Measurements from ENCODE around the gene STRBP. TPM values are rescaled to one million over a fixed set of nuclear protein-coding genes. Genes with fewer than 3 reads are reported as not detected.

Gene STRBP
- total RNA-seq, 1 experiment from 2014 or later, result 40.3 TPM

DNA sequence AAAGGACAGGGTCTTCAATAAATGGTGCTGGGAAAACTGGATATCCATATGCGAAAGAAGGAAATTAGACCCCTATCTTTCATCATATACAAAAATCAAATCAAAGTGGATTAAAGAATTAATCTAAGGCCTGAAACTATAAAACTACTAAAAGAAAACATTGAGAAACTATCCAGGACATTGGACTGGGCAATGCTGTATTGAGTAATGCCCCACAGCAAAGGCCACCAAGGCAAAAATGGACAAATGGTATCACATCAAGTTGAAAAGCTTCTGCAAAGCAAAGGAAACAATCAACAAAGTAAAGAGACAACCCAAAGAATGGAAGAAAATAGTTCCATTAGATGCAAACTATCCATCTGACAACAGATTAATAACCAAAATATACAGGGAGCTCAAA, 72.3 kb downstream of the STRBP start:
- no peak overlapping the region for H3K27ac ChIP-seq (ENCODE audit: low read length)
- no peaks in the 10 kb centered on the region for H3K4me1 ChIP-seq (ENCODE audit: control insufficient read depth, insufficient read depth, low read length)
- no peak overlapping the region for H3K4me3 ChIP-seq (ENCODE audit: low read depth in 2 of 2, low read length in 2 of 2)
- CTCF ChIA-PET, result no interaction called here
- intact Hi-C loops (cut with micrococcal nuclease; ENCODE audit: unreplicated experiment), result no loop called here
- no peaks in the 10 kb centered on the region for H3K27me3 ChIP-seq (ENCODE audit: control insufficient read depth, insufficient read depth, low read length)
- DNase-seq (ENCODE audit: low read depth, low spot score) (no peak), ATAC-seq (no peak)
- TF ChIP-seq, protein P1, sequence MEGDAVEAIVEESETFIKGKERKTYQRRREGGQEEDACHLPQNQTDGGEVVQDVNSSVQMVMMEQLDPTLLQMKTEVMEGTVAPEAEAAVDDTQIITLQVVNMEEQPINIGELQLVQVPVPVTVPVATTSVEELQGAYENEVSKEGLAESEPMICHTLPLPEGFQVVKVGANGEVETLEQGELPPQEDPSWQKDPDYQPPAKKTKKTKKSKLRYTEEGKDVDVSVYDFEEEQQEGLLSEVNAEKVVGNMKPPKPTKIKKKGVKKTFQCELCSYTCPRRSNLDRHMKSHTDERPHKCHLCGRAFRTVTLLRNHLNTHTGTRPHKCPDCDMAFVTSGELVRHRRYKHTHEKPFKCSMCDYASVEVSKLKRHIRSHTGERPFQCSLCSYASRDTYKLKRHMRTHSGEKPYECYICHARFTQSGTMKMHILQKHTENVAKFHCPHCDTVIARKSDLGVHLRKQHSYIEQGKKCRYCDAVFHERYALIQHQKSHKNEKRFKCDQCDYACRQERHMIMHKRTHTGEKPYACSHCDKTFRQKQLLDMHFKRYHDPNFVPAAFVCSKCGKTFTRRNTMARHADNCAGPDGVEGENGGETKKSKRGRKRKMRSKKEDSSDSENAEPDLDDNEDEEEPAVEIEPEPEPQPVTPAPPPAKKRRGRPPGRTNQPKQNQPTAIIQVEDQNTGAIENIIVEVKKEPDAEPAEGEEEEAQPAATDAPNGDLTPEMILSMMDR (IDR thresholded peaks at IDR 0.05), result no peak
- TF ChIP-seq SIN3A (IDR thresholded peaks at IDR 0.05; ENCODE audit: borderline replicate concordance, insufficient read depth, low read depth, low read length) (no peak), TCF7L2 (IDR thresholded peaks at IDR 0.05; ENCODE audit: low read depth, low read length) (no peak)
- H3K9me3 ChIP-seq (ENCODE audit: control insufficient read depth, insufficient read depth, low read depth, low read length), result no peaks in the 10 kb centered on the region
- H3K36me3 ChIP-seq (ENCODE audit: control insufficient read depth, insufficient read depth, low read length), result no peaks in the 10 kb centered on the region
- POLR2A ChIA-PET, result no interaction called here
- no TSS peak for BruUV-seq (replicated peaks)
- in situ Hi-C loops (cut with HindIII; ENCODE audit: low pct_unique_long_range_greater_than_20kb, low sequenced_read_pairs), result no loop called here

DNA sequence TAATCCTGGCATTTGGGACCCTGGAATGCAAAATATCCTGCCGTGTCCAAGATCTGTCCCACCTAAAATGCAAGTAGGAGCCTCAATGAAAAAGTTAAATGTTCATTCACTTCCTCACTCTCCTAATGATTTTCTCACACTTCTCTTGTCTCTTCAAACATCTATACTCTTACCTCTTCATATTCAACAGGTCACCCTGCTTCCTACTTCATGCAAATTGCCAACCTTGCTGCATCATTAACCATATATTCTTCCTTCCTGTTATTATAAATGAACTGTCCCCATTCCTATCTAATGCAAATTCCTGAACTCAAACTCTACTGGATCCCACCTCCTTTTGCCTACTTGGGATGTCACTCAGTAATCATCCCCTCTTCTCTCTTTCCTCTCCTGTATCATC, 74.4 kb downstream of the STRBP start:
- ATAC-seq, result no peak
- BruUV-seq (replicated peaks), result no TSS peak
- no peak for TF ChIP-seq TCF7L2 (IDR thresholded peaks at IDR 0.05; ENCODE audit: low read depth, low read length)
- TF ChIP-seq SIN3A (IDR thresholded peaks at IDR 0.05; ENCODE audit: borderline replicate concordance, insufficient read depth, low read depth, low read length), result no peak
- TF ChIP-seq POLR2AphosphoS5 (IDR thresholded peaks at IDR 0.05; ENCODE audit: low read depth, low read length), result no peak
- TF ChIP-seq, protein P1 (IDR thresholded peaks at IDR 0.05), result no peak
- TF ChIP-seq, protein P2, sequence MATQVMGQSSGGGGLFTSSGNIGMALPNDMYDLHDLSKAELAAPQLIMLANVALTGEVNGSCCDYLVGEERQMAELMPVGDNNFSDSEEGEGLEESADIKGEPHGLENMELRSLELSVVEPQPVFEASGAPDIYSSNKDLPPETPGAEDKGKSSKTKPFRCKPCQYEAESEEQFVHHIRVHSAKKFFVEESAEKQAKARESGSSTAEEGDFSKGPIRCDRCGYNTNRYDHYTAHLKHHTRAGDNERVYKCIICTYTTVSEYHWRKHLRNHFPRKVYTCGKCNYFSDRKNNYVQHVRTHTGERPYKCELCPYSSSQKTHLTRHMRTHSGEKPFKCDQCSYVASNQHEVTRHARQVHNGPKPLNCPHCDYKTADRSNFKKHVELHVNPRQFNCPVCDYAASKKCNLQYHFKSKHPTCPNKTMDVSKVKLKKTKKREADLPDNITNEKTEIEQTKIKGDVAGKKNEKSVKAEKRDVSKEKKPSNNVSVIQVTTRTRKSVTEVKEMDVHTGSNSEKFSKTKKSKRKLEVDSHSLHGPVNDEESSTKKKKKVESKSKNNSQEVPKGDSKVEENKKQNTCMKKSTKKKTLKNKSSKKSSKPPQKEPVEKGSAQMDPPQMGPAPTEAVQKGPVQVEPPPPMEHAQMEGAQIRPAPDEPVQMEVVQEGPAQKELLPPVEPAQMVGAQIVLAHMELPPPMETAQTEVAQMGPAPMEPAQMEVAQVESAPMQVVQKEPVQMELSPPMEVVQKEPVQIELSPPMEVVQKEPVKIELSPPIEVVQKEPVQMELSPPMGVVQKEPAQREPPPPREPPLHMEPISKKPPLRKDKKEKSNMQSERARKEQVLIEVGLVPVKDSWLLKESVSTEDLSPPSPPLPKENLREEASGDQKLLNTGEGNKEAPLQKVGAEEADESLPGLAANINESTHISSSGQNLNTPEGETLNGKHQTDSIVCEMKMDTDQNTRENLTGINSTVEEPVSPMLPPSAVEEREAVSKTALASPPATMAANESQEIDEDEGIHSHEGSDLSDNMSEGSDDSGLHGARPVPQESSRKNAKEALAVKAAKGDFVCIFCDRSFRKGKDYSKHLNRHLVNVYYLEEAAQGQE (IDR thresholded peaks at IDR 0.05; ENCODE audit: insufficient read depth in 1 of 2, low read depth in 2 of 2, low read length in 1 of 2), result no peak
- Histone ChIP-seq H3K4me1 (ENCODE audit: control insufficient read depth, insufficient read depth, low read length) (no peaks in the 10 kb centered on the region), H3K27ac (ENCODE audit: low read length) (no peak overlapping the region), H3K4me3 (ENCODE audit: low read depth in 2 of 2, low read length in 2 of 2) (no peak overlapping the region), H3K36me3 (ENCODE audit: control insufficient read depth, insufficient read depth, low read length) (no peaks in the 10 kb centered on the region), H3K9me3 (ENCODE audit: control insufficient read depth, insufficient read depth, low read depth, low read length) (no peaks in the 10 kb centered on the region), H3K27me3 (ENCODE audit: control insufficient read depth, insufficient read depth, low read length) (no peaks in the 10 kb centered on the region)
- CTCF ChIA-PET, result no interaction called here
- POLR2A ChIA-PET, result no interaction called here
- no peak for DNase-seq (ENCODE audit: low read depth, low spot score)
- in situ Hi-C loops (cut with HindIII; ENCODE audit: low pct_unique_long_range_greater_than_20kb, low sequenced_read_pairs), result no loop called here
- intact Hi-C loops (cut with micrococcal nuclease; ENCODE audit: unreplicated experiment), result no loop called here

Data from Panc1 (cell line).